Mesothelial cell of epicardium (in vitro differentiated cells): Measurements from ENCODE around the gene ZNF536. TPM values are rescaled to one million over a fixed set of nuclear protein-coding genes. Genes with fewer than 3 reads are reported as not detected.
"Not testable (repeated sequence)": the region's sequence is repeated elsewhere in the genome, so short reads cannot be mapped to it uniquely, and the experiment has no call there.

Experiments
- DNase-seq, 2 experiments: peaks; one replicate each; pipeline ENCODE4 v3.0.0; 2021; ENCODE audit warnings: low spot score in 2 of 2; ENCODE audit not compliant: unreplicated experiment in 2 of 2
- H3K27ac Mint-ChIP-seq: 2 replicates; pipeline ENCODE4 v1.8.0; 2021; ENCODE audit warnings: mixed read lengths
- H3K27me3 Mint-ChIP-seq: 2 replicates; pipeline ENCODE4 v1.8.0; 2021; ENCODE audit warnings: low read depth, mixed read lengths
- H3K36me3 Mint-ChIP-seq: 2 replicates; pipeline ENCODE4 v1.8.0; 2021; ENCODE audit warnings: mixed read lengths
- H3K4me1 Mint-ChIP-seq: 2 replicates; pipeline ENCODE4 v1.8.0; 2021; ENCODE audit warnings: mixed read lengths
- H3K4me3 Mint-ChIP-seq: 2 replicates; pipeline ENCODE4 v1.8.0; 2021; ENCODE audit warnings: mild to moderate bottlenecking, moderate library complexity, mixed read lengths
- H3K9me3 Mint-ChIP-seq: 2 replicates; pipeline ENCODE4 v1.8.0; 2021; ENCODE audit warnings: mixed read lengths
- CTCF ChIP-seq: fragments of 200-600 bp; sonication (generic); IDR thresholded peaks from one replicate; pipeline ENCODE4 v1.5.0; 2021; ENCODE audit warnings: antibody characterized with exemption; ENCODE audit not compliant: unreplicated experiment
- total RNA-seq: library from RNA; stranded (reverse); gene quantifications from 3 replicates; pipeline ENCODE4 v1.2.1, GENCODE V29; 2021

Gene ZNF536
- total RNA-seq, 1 donor from 2014 or later = 9.2 TPM

GRCh38 chr19:30406220-30407067 is 34.3 kb downstream of the ZNF536 start:
- no peaks in the 10 kb centered on the region for H3K9me3 Mint-ChIP-seq
- H3K27ac Mint-ChIP-seq = peak overlapping the region; percentile 43
- H3K27me3 Mint-ChIP-seq = peaks cover 21% of the 10 kb centered on the region
- no peak for TF ChIP-seq CTCF
- no peak for DNase-seq
- peaks cover 5% of the 10 kb centered on the region for H3K4me1 Mint-ChIP-seq
- no peaks in the 10 kb centered on the region for H3K36me3 Mint-ChIP-seq
- no peak overlapping the region for H3K4me3 Mint-ChIP-seq

GRCh38 chr19:30407068-30407709 is 35.0 kb downstream of the ZNF536 start:
- no peak overlapping the region for H3K4me3 Mint-ChIP-seq
- no peaks in the 10 kb centered on the region for H3K9me3 Mint-ChIP-seq
- H3K27me3 Mint-ChIP-seq = peaks cover 20% of the 10 kb centered on the region
- no peaks in the 10 kb centered on the region for H3K36me3 Mint-ChIP-seq
- H3K27ac Mint-ChIP-seq = no peak overlapping the region
- H3K4me1 Mint-ChIP-seq = peaks cover 5% of the 10 kb centered on the region
- no peak for TF ChIP-seq CTCF
- DNase-seq = no peak

- Mint-ChIP-seq H3K9me3 (no peaks in the 10 kb centered on the region), H3K27ac (no peak overlapping the region), H3K4me1 (peaks cover 5% of the 10 kb centered on the region), H3K27me3 (peaks cover 16% of the 10 kb centered on the region), H3K4me3 (no peak overlapping the region), H3K36me3 (no peaks in the 10 kb centered on the region)
- DNase-seq = no peak
- no peak for TF ChIP-seq CTCF
These were observed 36.6 kb downstream of the ZNF536 start for GRCh38 chr19:30408734-30409301.

- no peak for TF ChIP-seq CTCF
- Mint-ChIP-seq H3K27me3 (peaks cover 35% of the 10 kb centered on the region), H3K4me3 (no peak overlapping the region), H3K4me1 (no peaks in the 10 kb centered on the region), H3K9me3 (peaks cover 5% of the 10 kb centered on the region), H3K27ac (no peak overlapping the region), H3K36me3 (no peaks in the 10 kb centered on the region)
- DNase-seq = no peak
These were observed 39.5 kb downstream of the ZNF536 start for GRCh38 chr19:30411714-30412113.

GRCh38 chr19:30416375-30416774 is 44.2 kb downstream of the ZNF536 start:
- Mint-ChIP-seq H3K27ac (no peak overlapping the region), H3K4me3 (no peak overlapping the region), H3K27me3 (peaks cover 56% of the 10 kb centered on the region), H3K9me3 (peaks cover 5% of the 10 kb centered on the region), H3K4me1 (no peaks in the 10 kb centered on the region), H3K36me3 (no peaks in the 10 kb centered on the region)
- TF ChIP-seq CTCF = no peak
- DNase-seq = no peak

GRCh38 chr19:30417166-30417565 is 45.0 kb downstream of the ZNF536 start:
- H3K36me3 Mint-ChIP-seq, DNase-seq, H3K27ac Mint-ChIP-seq, H3K4me3 Mint-ChIP-seq, H3K4me1 Mint-ChIP-seq, H3K9me3 Mint-ChIP-seq: not testable (repeated sequence)
- H3K27me3 Mint-ChIP-seq = peaks cover 53% of the 10 kb centered on the region
